Measurements from ENCODE around the gene NAV2. TPM values are rescaled to one million over a fixed set of nuclear protein-coding genes. Genes with fewer than 3 reads are reported as not detected.

NAV2 gene
- total RNA-seq, 1 experiment from 2014 or later: 2.1 TPM

Small RNAs within 50 kb of the gene (microRNA-seq; reads per million reads assigned to microRNA genes)
- not detected for gene MIR4694 (ENCODE audit: borderline number of aligned reads)

Data from HCT116 (cell line).